SJSA1 (cell line): Measurements from ENCODE around the gene GRID2. TPM values are rescaled to one million over a fixed set of nuclear protein-coding genes. Genes with fewer than 3 reads are reported as not detected.

Experiments
- DNase-seq, 2 experiments: peaks; one replicate each; pipeline ENCODE4 v3.0.0-alpha.2; 2015 to 2020; ENCODE audit warnings: low spot score in 2 of 2, low read depth in 1 of 2
- H3K27ac ChIP-seq: fragments of 250-450 bp; sonication (Bioruptor Pico); 2 replicates; pipeline ENCODE4 v1.5.1; 2020; ENCODE audit warnings: mild to moderate bottlenecking, moderate library complexity
- H3K27me3 ChIP-seq: fragments of 250-450 bp; sonication (Bioruptor Pico); replicated peaks from 2 replicates; pipeline ENCODE4 v1.5.1; 2020; ENCODE audit warnings: mild to moderate bottlenecking, moderate library complexity
- H3K36me3 ChIP-seq: fragments of 250-450 bp; sonication (Bioruptor Pico); 2 replicates; pipeline ENCODE4 v1.5.1; 2020; ENCODE audit warnings: mild to moderate bottlenecking
- H3K4me1 ChIP-seq: fragments of 250-450 bp; sonication (Bioruptor Pico); replicated peaks from 2 replicates; pipeline ENCODE4 v1.6.1; 2021; ENCODE audit warnings: mild to moderate bottlenecking
- H3K4me3 ChIP-seq: fragments of 250-450 bp; sonication (Bioruptor Pico); 2 replicates; pipeline ENCODE4 v1.5.1; 2020; ENCODE audit warnings: mild to moderate bottlenecking
- H3K9me3 ChIP-seq: fragments of 250-450 bp; sonication (Bioruptor Pico); replicated peaks from 2 replicates; pipeline ENCODE4 v1.5.1; 2020; ENCODE audit warnings: mild to moderate bottlenecking
- total RNA-seq: library from RNA; depleted of rRNA; stranded (reverse); fragments of >200 nt; shearing (Covaris generic); gene quantifications from 2 replicates; pipeline ENCODE4 v1.2.3, GENCODE V29; 2014

The GRID2 gene
- total RNA-seq, 1 experiment from 2014 or later: not detected

DNA sequence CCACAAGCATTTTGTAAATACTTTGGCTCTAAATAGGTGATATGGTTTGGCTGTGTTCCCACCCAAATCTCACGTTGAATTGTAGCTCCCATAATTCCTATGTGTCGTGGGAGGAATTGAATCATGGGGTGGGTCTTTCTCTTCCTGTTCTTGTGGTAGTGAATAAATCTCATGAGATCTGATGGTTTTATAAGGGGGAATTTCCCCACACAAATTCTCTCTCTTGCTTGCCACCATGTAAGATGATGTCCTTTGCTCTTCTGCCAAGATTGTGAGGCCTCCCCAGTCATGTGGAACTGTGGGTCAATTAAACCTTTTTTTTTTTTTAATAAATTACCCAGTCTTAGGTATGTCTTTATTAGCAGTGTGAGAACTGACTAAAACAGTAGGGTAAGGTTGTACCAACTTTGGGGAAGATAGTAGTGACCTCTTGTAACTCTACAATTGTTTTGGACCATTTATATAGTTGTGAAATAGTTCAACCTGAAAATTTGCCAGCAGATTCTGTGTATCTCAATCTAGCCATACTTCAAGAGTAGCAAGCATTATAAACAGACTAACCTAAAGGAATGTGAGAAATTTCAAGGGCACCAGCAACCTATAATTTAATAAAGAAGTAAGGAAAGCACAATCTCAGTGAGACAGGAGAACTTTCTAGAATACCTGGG is 727.8 kb downstream of the GRID2 start:
- Histone ChIP-seq H3K36me3 (no peaks in the 10 kb centered on the region), H3K27ac (no peak overlapping the region), H3K4me1 (no peaks in the 10 kb centered on the region), H3K9me3 (no peaks in the 10 kb centered on the region), H3K27me3 (0 out of 2 replicates have a peak, but pooled peaks cover 2% of the 10 kb centered on the region), H3K4me3 (no peak overlapping the region)
- no peak for DNase-seq

DNA sequence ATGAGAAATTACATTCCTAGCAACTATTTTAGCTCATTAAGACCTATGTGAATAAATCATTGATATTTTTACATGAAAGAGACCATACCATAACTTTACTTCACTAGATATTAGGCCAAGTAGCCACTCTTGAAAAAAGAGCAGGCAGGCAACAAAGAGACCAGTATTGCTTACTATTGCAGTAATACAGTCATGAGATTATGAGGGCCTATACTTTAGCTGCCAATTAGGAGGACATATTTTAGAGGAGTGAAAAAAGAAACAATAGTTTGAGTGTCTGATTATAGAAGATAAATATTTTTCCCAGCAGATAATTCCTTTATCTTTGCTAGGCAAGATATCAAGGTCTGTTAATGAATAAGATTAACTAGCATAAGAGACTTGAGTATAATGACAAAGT is 739.0 kb downstream of the GRID2 start:
- Histone ChIP-seq H3K27ac (no peak overlapping the region), H3K4me1 (no peaks in the 10 kb centered on the region), H3K4me3 (no peak overlapping the region), H3K9me3 (no peaks in the 10 kb centered on the region), H3K36me3 (no peaks in the 10 kb centered on the region), H3K27me3 (no peaks in the 10 kb centered on the region)
- no peak for DNase-seq

DNA sequence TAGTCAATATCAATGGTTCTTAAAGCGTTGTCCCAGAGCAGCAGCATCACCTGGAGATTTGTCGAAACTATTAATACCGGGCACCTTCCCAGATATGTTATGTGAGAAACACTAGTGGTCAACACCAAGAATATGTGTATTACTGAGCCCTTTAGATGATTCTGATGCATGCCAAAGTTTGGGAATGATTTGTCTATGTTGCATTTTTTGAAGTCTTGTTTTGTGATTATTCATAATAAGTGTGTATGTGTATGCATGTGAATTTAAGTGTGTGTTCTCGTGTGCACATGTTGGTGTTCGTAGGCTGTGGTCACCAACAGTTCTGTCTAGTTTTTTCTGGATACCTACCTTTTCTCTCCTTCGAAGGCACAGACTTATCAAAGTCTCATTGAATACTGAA is 749.4 kb downstream of the GRID2 start:
- H3K36me3 ChIP-seq: no peaks in the 10 kb centered on the region
- no peaks in the 10 kb centered on the region for H3K9me3 ChIP-seq
- no peak overlapping the region for H3K27ac ChIP-seq
- H3K4me3 ChIP-seq: no peak overlapping the region
- no peaks in the 10 kb centered on the region for H3K4me1 ChIP-seq
- H3K27me3 ChIP-seq: no peaks in the 10 kb centered on the region
- DNase-seq: no peak

DNA sequence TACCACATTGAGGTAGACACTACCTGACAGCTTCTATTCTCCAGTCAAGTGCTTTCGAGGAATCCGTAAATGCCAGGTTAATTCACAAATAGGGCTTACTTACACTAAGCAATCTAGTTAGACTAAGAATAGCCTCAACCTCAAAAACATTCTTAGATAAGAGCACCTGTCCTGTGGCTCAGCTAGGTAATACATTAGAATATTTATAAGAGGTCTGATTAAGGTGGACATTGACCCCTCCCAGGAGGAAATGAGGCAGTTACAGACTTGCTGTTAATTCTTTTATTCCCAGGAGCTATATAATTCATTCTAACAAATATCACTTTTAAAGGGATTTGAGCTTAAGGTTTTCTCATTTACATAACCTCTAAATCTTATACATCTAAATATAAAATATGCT is 758.1 kb downstream of the GRID2 start:
- no peaks in the 10 kb centered on the region for H3K36me3 ChIP-seq
- no peaks in the 10 kb centered on the region for H3K9me3 ChIP-seq
- no peaks in the 10 kb centered on the region for H3K27me3 ChIP-seq
- no peak overlapping the region for H3K27ac ChIP-seq
- H3K4me3 ChIP-seq: no peak overlapping the region
- no peaks in the 10 kb centered on the region for H3K4me1 ChIP-seq
- no peak for DNase-seq

DNA sequence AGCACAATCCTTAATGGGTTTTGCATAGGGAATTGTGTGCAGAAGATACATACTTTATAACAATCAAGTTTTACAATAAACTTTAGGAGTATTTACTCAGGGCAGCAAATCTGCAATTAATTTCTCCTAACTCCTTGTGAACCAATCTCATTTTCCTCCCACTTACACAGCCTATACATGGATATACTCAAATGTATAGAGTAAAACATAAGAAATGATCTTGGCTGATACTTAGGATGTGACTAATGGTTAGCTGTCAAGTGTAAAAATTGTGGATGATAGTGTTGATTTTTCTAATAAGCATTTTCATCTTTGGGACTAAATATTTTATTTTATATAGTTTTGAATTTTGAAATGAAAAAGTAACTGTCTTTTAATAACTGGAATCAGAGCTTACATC is 759.6 kb downstream of the GRID2 start:
- H3K36me3 ChIP-seq: no peaks in the 10 kb centered on the region
- H3K27ac ChIP-seq: no peak overlapping the region
- DNase-seq: no peak
- H3K4me1 ChIP-seq: no peaks in the 10 kb centered on the region
- H3K4me3 ChIP-seq: no peak overlapping the region
- no peaks in the 10 kb centered on the region for H3K9me3 ChIP-seq
- H3K27me3 ChIP-seq: no peaks in the 10 kb centered on the region

DNA sequence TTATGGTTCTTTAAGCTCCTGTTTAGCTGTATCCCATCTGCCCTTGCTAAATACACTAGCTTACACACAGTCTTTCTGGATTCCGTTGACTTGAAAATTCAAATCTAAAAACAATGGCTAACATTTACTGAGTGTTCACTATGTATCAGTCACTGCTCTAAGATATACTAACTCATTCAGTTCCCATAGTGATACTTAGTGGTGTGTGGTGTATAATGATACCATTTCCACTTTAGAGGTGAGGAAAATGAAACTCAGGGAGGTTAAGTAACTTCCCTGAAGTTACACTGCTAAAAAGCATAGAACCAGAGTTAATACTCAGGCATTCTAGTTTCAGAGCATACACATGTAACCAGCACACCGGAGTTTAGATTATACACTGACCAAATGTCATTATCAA is 762.0 kb downstream of the GRID2 start:
- H3K4me3 ChIP-seq: no peak overlapping the region
- H3K9me3 ChIP-seq: no peaks in the 10 kb centered on the region

DNA sequence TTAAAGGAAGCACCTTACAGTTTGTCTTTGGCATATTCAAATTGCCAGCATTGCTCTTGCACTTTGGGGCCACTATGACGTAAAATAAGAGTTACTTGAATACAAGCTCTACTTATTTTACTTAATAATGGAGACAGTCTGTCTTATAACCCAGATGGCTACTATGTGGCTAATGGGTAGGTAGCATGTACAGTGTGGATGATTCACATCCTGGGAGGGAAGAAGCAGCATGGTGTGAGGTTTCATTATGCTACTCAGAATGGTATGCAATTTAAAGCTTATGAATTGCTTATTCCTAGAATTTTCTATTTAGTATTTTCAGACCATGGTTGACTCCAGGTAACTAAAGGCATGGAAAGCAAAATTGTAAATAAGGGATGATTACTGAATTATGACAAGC is 763.0 kb downstream of the GRID2 start:
- no peaks in the 10 kb centered on the region for H3K27me3 ChIP-seq
- H3K4me3 ChIP-seq: no peak overlapping the region
- H3K9me3 ChIP-seq: no peaks in the 10 kb centered on the region
- no peak overlapping the region for H3K27ac ChIP-seq
- H3K36me3 ChIP-seq: no peaks in the 10 kb centered on the region
- no peak for DNase-seq
- H3K4me1 ChIP-seq: no peaks in the 10 kb centered on the region

More for the DNA sequence above, 762.0 kb downstream of the GRID2 start:
- no peaks in the 10 kb centered on the region for H3K36me3 ChIP-seq
- H3K27ac ChIP-seq: no peak overlapping the region
- no peaks in the 10 kb centered on the region for H3K4me1 ChIP-seq
- no peak for DNase-seq
- no peaks in the 10 kb centered on the region for H3K27me3 ChIP-seq

DNA sequence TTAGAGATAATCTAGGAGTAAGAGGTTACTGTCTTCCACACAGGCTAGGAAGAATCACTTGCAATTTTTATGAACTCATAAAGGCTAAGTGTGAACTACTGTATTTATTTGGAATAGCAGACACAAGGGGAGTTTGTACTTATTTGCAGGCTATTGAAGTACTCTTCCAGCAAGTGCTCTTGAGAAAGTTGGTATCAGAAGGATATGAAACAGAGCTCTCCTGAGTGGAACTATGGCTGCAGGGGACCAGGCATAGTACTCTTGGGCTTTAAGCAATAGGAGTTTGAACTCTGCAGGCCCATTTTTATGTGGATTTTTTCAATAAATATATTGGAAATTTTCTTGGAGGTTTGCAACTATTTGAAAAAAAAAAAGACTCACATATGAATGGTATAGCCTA is 768.5 kb downstream of the GRID2 start:
- Histone ChIP-seq H3K9me3 (no peaks in the 10 kb centered on the region), H3K4me1 (no peaks in the 10 kb centered on the region), H3K27ac (no peak overlapping the region), H3K4me3 (no peak overlapping the region), H3K36me3 (no peaks in the 10 kb centered on the region), H3K27me3 (no peaks in the 10 kb centered on the region)
- DNase-seq: no peak

DNA sequence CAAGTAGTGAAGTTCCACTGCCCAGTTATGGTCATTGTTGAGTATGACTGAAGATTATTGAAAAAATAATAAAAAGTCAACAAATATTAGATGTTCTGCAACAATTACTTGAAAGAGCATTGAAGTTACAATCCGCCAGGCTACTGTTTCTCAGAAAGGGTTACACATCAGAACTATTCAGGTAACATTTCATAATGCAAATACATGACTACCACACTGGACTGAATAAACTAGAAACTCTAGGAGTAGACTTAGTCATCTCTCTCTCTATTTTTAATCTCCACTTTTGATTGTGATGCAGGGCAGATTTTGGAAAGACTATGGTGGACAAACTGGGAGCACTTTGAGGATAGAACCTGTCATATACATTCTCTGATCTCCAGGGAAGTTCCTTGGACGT is 776.5 kb downstream of the GRID2 start:
- no peak overlapping the region for H3K4me3 ChIP-seq

DNA sequence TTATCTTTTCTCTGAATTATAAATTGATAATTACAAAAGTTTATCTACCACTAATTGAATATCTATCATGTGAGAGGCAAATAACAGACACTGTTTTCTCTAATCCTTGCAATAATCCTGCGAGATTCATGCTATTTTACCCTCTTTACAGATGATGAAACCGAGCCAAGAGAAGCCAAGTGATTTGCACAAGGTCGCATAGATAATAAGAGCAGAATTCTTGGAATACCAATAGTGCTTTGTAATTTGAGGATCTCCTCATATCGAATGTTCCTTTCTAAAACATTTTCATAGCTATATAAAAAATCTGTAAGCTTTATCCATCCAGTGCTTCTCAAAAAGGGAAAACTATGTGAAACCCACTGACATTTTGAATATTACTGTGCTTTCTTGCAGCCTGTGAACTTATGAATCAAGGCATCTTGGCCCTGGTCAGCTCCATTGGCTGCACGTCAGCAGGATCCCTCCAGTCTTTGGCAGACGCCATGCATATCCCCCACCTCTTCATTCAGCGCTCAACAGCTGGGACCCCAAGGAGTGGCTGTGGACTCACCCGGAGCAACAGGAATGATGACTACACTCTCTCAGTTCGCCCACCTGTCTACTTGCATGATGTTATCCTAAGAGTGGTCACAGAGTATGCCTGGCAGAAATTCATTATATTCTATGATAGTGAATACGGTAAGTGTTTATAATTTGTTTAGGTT is 781.0 kb downstream of the GRID2 start:
- H3K4me3 ChIP-seq: no peak overlapping the region
- H3K27me3 ChIP-seq: no peaks in the 10 kb centered on the region
- no peak overlapping the region for H3K27ac ChIP-seq
- H3K36me3 ChIP-seq: no peaks in the 10 kb centered on the region
- no peaks in the 10 kb centered on the region for H3K4me1 ChIP-seq
- no peak for DNase-seq
- H3K9me3 ChIP-seq: no peaks in the 10 kb centered on the region

More for the DNA sequence above, 776.5 kb downstream of the GRID2 start:
- Histone ChIP-seq H3K27ac (no peak overlapping the region), H3K4me1 (no peaks in the 10 kb centered on the region), H3K36me3 (no peaks in the 10 kb centered on the region), H3K9me3 (no peaks in the 10 kb centered on the region), H3K27me3 (no peaks in the 10 kb centered on the region)
- no peak for DNase-seq

DNA sequence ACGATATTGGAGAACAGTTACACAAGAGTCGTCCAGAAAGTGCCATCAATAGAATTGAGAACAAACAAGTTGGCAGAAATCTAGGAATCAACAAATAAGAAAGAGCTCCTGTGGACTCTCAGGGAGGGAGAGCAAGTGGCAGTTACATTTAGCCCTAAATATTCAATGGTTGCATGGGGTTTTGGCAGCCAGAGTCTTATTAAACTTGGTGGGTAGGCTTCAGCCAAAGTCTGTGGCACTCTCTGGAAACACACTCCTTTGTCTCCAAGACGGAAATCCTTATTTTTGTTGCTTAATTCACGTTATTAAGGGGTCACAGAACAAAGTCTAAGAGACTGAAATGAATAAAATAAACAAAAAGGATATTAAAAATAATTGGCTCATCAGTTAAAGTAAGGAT is 782.6 kb downstream of the GRID2 start:
- Histone ChIP-seq H3K4me1 (no peaks in the 10 kb centered on the region), H3K9me3 (no peaks in the 10 kb centered on the region), H3K27me3 (no peaks in the 10 kb centered on the region), H3K4me3 (no peak overlapping the region), H3K36me3 (no peaks in the 10 kb centered on the region), H3K27ac (no peak overlapping the region)
- no peak for DNase-seq

DNA sequence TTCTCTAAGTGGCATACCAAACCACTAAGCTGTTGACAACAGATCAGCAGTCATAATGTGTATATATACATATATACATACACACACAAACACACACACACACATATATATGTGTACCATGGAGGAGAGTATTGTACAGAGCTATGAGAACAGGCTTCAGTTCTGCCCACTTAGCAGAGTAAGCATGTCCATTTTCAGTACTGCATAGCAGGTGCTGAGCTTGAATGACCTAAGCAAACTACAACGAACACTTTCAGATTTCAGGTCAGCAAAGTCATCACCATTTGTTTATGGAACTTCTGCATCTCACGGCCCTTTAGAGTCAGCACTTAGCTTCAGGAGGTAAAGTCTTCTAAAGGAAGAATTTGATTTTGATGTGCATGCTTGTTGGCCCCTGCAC is 789.0 kb downstream of the GRID2 start:
- H3K4me3 ChIP-seq: no peak overlapping the region
- H3K4me1 ChIP-seq: no peaks in the 10 kb centered on the region
- no peak for DNase-seq
- no peaks in the 10 kb centered on the region for H3K27me3 ChIP-seq
- H3K36me3 ChIP-seq: no peaks in the 10 kb centered on the region
- H3K9me3 ChIP-seq: no peaks in the 10 kb centered on the region
- no peak overlapping the region for H3K27ac ChIP-seq

DNA sequence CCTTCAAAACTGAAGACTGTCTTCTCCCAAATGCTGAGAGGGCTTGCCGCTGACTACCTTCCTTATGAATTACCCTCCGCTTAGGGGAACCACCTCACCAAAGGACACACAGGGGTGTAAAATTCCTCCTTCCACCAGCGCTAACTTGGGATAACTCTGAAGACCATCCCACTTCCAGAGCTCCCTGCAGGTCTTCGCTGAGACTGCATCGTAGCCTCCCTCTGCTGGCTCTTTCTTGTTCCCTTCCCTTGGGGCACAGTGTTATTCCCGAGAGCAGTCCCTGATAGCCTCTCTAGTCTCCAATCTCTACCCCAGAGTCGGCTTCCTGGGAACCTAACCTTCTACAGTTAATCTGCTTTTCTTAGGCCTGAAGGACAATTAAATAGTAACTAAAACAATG is 799.3 kb downstream of the GRID2 start:
- H3K27ac ChIP-seq: no peak overlapping the region
- no peak overlapping the region for H3K4me3 ChIP-seq
- no peaks in the 10 kb centered on the region for H3K9me3 ChIP-seq
- H3K27me3 ChIP-seq: no peaks in the 10 kb centered on the region
- H3K36me3 ChIP-seq: no peaks in the 10 kb centered on the region
- no peak for DNase-seq
- H3K4me1 ChIP-seq: no peaks in the 10 kb centered on the region

DNA sequence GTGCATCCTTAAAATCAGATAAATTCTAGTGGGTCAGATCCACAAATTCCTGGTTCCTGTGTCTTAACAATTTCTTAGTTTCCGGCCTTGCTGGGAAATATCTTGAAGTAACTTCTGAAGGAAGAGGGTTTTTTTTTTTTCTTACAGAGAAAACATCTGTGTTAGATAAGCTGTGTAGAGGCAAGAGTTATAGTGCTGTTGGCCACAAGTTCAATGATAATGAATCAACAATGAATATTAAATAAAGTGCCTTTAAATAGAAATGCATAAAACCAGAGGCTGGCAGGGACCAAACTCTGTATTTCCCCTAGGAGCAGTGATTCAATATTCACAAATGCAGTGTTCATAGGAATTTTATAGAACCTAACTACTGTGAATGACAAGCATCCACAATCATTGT is 812.9 kb downstream of the GRID2 start:
- H3K4me3 ChIP-seq: no peak overlapping the region
- H3K27ac ChIP-seq: no peak overlapping the region
- no peaks in the 10 kb centered on the region for H3K4me1 ChIP-seq
- no peaks in the 10 kb centered on the region for H3K27me3 ChIP-seq
- no peak for DNase-seq
- H3K36me3 ChIP-seq: no peaks in the 10 kb centered on the region
- H3K9me3 ChIP-seq: no peaks in the 10 kb centered on the region

DNA sequence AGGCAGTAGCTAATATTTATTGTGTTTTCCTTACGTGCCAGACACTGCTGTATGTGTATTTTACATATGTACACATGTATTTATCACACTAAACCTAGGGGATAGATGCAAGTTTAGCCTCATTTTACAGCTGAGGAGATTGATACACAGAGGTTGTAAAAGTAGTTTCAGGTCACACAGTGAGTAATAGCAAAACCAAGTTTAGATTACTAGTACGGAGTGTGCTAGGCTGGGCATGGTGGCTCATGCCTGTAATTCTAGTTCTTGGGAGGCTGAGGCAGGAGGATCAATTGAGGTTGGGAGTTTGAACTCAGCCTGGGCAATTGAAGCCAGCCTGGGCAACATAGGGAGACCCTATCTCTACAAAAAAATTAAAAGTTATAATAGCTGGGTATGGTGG is 823.7 kb downstream of the GRID2 start:
- no peak overlapping the region for H3K27ac ChIP-seq
- no peaks in the 10 kb centered on the region for H3K36me3 ChIP-seq
- no peaks in the 10 kb centered on the region for H3K27me3 ChIP-seq
- H3K4me3 ChIP-seq: no peak overlapping the region
- H3K4me1 ChIP-seq: no peaks in the 10 kb centered on the region
- no peaks in the 10 kb centered on the region for H3K9me3 ChIP-seq
- no peak for DNase-seq
